C4-2B (cell line): ENCODE data around the gene TRPV3.
"Not testable (repeated sequence)": the region's sequence is repeated elsewhere in the genome, so short reads cannot be mapped to it uniquely, and the experiment has no call there.

Experiments
- H3K27ac ChIP-seq: fragments of 450-650 bp; 2 replicates; pipeline ENCODE4 v1.5.1; 2017
- CTCF ChIP-seq: fragments of 450-650 bp; conservative IDR thresholded peaks from 2 replicates; pipeline ENCODE4 v1.5.1; 2017; ENCODE audit warnings: mild to moderate bottlenecking
- ZFX ChIP-seq: fragments of 450-650 bp; IDR thresholded peaks from 2 replicates; pipeline ENCODE4 v1.6.1; 2017

TRPV3 gene

DNA sequence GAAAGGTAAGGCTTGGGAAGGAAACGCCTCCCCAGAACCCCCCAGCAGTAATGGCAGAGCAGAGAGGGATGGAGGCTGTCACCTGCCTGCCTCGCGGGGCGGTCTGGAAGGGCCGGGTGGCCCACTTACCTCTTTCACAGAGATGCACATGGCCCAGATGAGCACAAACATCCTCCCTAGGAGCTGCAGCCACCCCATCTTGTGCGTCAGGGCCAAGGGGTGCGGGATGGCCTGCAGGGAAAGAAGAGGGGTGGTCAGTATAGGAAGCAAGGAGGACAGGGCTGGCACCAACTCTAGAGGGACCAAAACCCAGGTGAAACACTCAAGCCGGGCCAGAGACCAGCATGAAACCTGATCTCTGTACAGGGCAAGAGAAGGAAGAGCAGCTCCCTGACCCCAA is 29.7 kb downstream of the TRPV3 start:
- TF ChIP-seq CTCF (no peak), ZFX (no peak)

GRCh38 chr17:3527468-3527867 is 30.1 kb downstream of the TRPV3 start:
- TF ChIP-seq CTCF = no peak
- TF ChIP-seq ZFX = no peak
- no peak overlapping the region for H3K27ac ChIP-seq

More for the DNA sequence above, 29.7 kb downstream of the TRPV3 start:
- H3K27ac ChIP-seq = no peak overlapping the region

- no peak for TF ChIP-seq CTCF
- TF ChIP-seq ZFX = no peak
- no peak overlapping the region for H3K27ac ChIP-seq
Observed at GRCh38 chr17:3526971-3527370, 30.6 kb downstream of the TRPV3 start.

DNA sequence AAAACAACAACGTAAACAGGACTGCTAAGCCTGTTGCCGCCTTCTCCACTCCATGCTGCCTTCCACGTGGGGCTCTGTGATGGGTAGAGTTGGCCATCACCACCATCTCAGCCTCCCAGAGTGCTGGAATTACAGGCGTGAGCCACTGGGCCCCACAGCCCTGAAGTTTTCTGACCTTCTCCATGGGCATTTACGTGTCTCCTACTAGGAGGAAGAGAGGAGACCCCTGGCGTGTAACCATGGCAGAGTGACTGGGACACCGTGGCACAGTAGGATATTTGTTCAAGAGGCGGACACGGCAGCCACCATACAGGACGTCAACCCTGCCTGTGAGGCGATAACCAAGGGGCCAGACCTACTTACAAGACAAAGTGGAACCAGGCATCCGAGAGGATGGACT is 31.1 kb downstream of the TRPV3 start:
- no peak overlapping the region for H3K27ac ChIP-seq
- TF ChIP-seq CTCF (no peak), ZFX (no peak)

GRCh38 chr17:3524024-3524423 is 33.6 kb downstream of the TRPV3 start:
- H3K27ac ChIP-seq = no peak overlapping the region
- TF ChIP-seq CTCF (no peak), ZFX (no peak)

DNA sequence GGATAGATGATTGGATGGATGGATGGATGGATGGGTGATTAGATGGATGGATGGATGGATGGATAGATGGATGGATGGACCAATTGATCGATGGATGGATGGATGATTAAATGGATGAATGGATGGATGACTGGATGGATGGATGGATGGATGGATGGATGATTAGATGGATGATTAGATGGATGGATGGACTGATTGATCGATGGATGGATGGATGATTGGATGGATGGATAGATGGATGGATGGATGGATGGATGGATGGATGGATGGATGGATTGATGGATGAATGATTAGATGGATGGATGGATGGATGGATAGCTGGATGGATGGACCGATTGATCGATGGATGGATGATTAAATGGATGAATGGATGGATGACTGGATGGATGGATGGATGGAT is 38.1 kb downstream of the TRPV3 start:
- not testable (repeated sequence) for H3K27ac ChIP-seq

- H3K27ac ChIP-seq = no peak overlapping the region
- TF ChIP-seq CTCF (no peak), ZFX (no peak)
Observed at GRCh38 chr17:3514873-3515272, 42.7 kb downstream of the TRPV3 start.

DNA sequence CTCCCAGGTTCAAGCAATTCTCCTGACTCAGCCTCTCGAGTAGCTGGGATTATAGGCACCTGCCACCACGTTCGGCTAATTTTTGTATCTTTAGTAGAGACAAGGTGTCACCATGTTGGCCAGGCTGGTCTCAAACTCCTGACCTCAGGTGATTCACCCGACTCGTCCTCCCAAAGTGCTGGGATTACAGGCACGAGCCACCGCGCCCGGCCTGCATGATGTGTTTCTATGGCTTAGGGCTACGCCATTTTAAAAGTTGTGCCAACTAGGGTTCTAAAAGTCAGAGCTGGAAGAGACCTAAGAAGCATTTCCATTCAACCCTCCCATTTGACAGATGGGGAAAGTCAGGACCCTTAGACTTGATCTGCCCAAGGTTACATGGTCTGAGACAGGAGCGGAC is 43.4 kb downstream of the TRPV3 start:
- not testable (repeated sequence) for H3K27ac ChIP-seq
